Stimulated activated CD8-positive, alpha-beta memory T cell treated with anti-CD3 and anti-CD28 coated beads, Interleukin-7, amount 100 ng/mL, for 4 hours (primary cell): ENCODE results near the gene SEC14L3.
"Not testable (repeated sequence)": the region's sequence is repeated elsewhere in the genome, so short reads cannot be mapped to it uniquely, and the experiment has no call there.

Experiments
- DNase-seq, 2 donors: peaks; one replicate each; pipeline ENCODE4 v3.0.0-alpha.2; 2020; ENCODE audit warnings: low read depth in 2 of 2

The SEC14L3 gene

GRCh38 chr22:30486118-30486517 is 14.3 kb upstream of the SEC14L3 start:
- no peak for DNase-seq

- DNase-seq = peak; percentile 41 to 42
Observed at GRCh38 chr22:30485362-30485988, 13.7 kb upstream of the SEC14L3 start.

- DNase-seq = no peak
Observed at GRCh38 chr22:30483169-30483568, 11.4 kb upstream of the SEC14L3 start.

- no peak for DNase-seq
Observed at GRCh38 chr22:30481711-30482110, 9.9 kb upstream of the SEC14L3 start.

GRCh38 chr22:30479981-30480380 is 8.2 kb upstream of the SEC14L3 start:
- DNase-seq = no peak

- DNase-seq = no peak
Observed at GRCh38 chr22:30474683-30475424, 3.0 kb upstream of the SEC14L3 start.

- no peak for DNase-seq
Observed at GRCh38 chr22:30474121-30474520, 2.3 kb upstream of the SEC14L3 start.

- DNase-seq = no peak
Observed at GRCh38 chr22:30472994-30473720, 1.3 kb upstream of the SEC14L3 start.

- no peak for DNase-seq
Observed at GRCh38 chr22:30470655-30471054, 1.2 kb downstream of the SEC14L3 start.

GRCh38 chr22:30469165-30469564 is 2.7 kb downstream of the SEC14L3 start:
- no peak for DNase-seq

GRCh38 chr22:30460555-30460954 is 11.3 kb downstream of the SEC14L3 start:
- DNase-seq = not testable (repeated sequence)

- DNase-seq = no peak
Observed at GRCh38 chr22:30460147-30460546, 11.7 kb downstream of the SEC14L3 start.

GRCh38 chr22:30459181-30460052 is 12.4 kb downstream of the SEC14L3 start:
- no peak for DNase-seq

- DNase-seq = no peak
Observed at GRCh38 chr22:30457981-30458380, 13.8 kb downstream of the SEC14L3 start.

GRCh38 chr22:30455075-30455840 is 16.6 kb downstream of the SEC14L3 start:
- no peak for DNase-seq

- DNase-seq = no peak
Observed at GRCh38 chr22:30453731-30454510, 17.9 kb downstream of the SEC14L3 start.

- DNase-seq = no peak
Observed at GRCh38 chr22:30452861-30453260, 19.0 kb downstream of the SEC14L3 start.

GRCh38 chr22:30451488-30451887 is 20.3 kb downstream of the SEC14L3 start:
- DNase-seq = not testable (repeated sequence)

- no peak for DNase-seq
Observed at GRCh38 chr22:30447656-30448055, 24.2 kb downstream of the SEC14L3 start.

- DNase-seq = no peak
Observed at GRCh38 chr22:30445438-30446145, 26.2 kb downstream of the SEC14L3 start.
